Activated CD4-positive, alpha-beta T cell treated with anti-CD3 and anti-CD28 coated beads, Interleukin-2, amount 10 ng/mL, durations not matched to agents 7 days and 5 days (primary cell): Measurements from ENCODE around the gene AGRN. TPM values are rescaled to one million over a fixed set of nuclear protein-coding genes. Genes with fewer than 3 reads are reported as not detected.
"Not testable (repeated sequence)": the region's sequence is repeated elsewhere in the genome, so short reads cannot be mapped to it uniquely, and the experiment has no call there.

Experiments
- CTCF ChIA-PET: fragments of 350-600 bp; sonication (Branson Sonifier 250); formaldehyde crosslinking; loops from one replicate; lab custom pipeline; 2021; ENCODE audit warnings: antibody characterized with exemption; lab: Charles Lee
- POLR2A ChIA-PET: fragments of 350-600 bp; sonication (Branson Sonifier 250); formaldehyde crosslinking; loops from one replicate; lab custom pipeline; 2021; ENCODE audit warnings: antibody characterized with exemption; lab: Charles Lee
- DNase-seq: peaks from one replicate; pipeline ENCODE4 v3.0.0-alpha.2; 2020
- H3K27ac Mint-ChIP-seq: one replicate; pipeline ENCODE4 v1.8.0; 2021; ENCODE audit warnings: mild to moderate bottlenecking, moderate library complexity, mixed read lengths
- H3K27me3 Mint-ChIP-seq: one replicate; pipeline ENCODE4 v1.8.0; 2021; ENCODE audit warnings: mixed read lengths
- H3K36me3 Mint-ChIP-seq: one replicate; pipeline ENCODE4 v1.8.0; 2021; ENCODE audit warnings: low read depth, mixed read lengths
- H3K4me1 Mint-ChIP-seq: one replicate; pipeline ENCODE4 v1.8.0; 2021; ENCODE audit warnings: mixed read lengths
- H3K4me3 Mint-ChIP-seq: one replicate; pipeline ENCODE4 v1.8.0; 2021; ENCODE audit warnings: mild to moderate bottlenecking, moderate library complexity, mixed read lengths
- H3K9me3 Mint-ChIP-seq: one replicate; pipeline ENCODE4 v1.8.0; 2021; ENCODE audit warnings: mixed read lengths
- total RNA-seq, 2 experiments: library from RNA; stranded (reverse); gene quantifications; one replicate each; pipeline ENCODE4 v1.2.3, GENCODE V29; 2021

Gene AGRN
- total RNA-seq, 2 experiments from 2014 or later, result 7.4 to 8.3 TPM

GRCh38 chr1:1065265-1065939 lies 45.5 kb downstream of the AGRN start:
- no peak overlapping the region for H3K4me3 Mint-ChIP-seq
- peak overlapping the region; percentile 57 for H3K27ac Mint-ChIP-seq
- no peaks in the 10 kb centered on the region for H3K9me3 Mint-ChIP-seq
- H3K27me3 Mint-ChIP-seq, result peaks cover 3% of the 10 kb centered on the region
- CTCF ChIA-PET, result interaction anchor here (1.0 to 1.5 kb wide), 2 partner anchors 8 to 270 kb away, joined by 3 read pairs; no protein-coding TSS in a partner anchor
- H3K4me1 Mint-ChIP-seq, result peaks cover 33% of the 10 kb centered on the region
- H3K36me3 Mint-ChIP-seq, result no peaks in the 10 kb centered on the region
- no peak for DNase-seq
- POLR2A ChIA-PET, result no interaction called here

- DNase-seq, H3K27me3 Mint-ChIP-seq, POLR2A ChIA-PET, H3K36me3 Mint-ChIP-seq, H3K9me3 Mint-ChIP-seq, H3K4me3 Mint-ChIP-seq: not testable (repeated sequence)
- peaks cover 30% of the 10 kb centered on the region for H3K4me1 Mint-ChIP-seq
- CTCF ChIA-PET, result interaction anchor here (1.0 to 1.5 kb wide), 2 partner anchors 9 to 270 kb away, joined by 3 read pairs; no protein-coding TSS in a partner anchor
- H3K27ac Mint-ChIP-seq, result peak overlapping the region; percentile 57
These were observed 46.0 kb downstream of the AGRN start for GRCh38 chr1:1065940-1066304.

GRCh38 chr1:1066403-1067283 lies 46.7 kb downstream of the AGRN start:
- POLR2A ChIA-PET, result no interaction called here

GRCh38 chr1:1067284-1067859 lies 47.5 kb downstream of the AGRN start:
- DNase-seq, result no peak
- Mint-ChIP-seq H3K4me1 (peaks cover 23% of the 10 kb centered on the region), H3K27me3 (no peaks in the 10 kb centered on the region), H3K36me3 (no peaks in the 10 kb centered on the region), H3K9me3 (no peaks in the 10 kb centered on the region), H3K4me3 (no peak overlapping the region), H3K27ac (no peak overlapping the region)
- CTCF ChIA-PET, result interaction anchor here (1.4 kb wide), 1 partner anchor 34 kb away, joined by 3 read pairs; no protein-coding TSS in a partner anchor
- POLR2A ChIA-PET, result no interaction called here

More at GRCh38 chr1:1066403-1067283, 46.7 kb downstream of the AGRN start:
- no peak for DNase-seq
- Mint-ChIP-seq H3K4me1 (peaks cover 26% of the 10 kb centered on the region), H3K36me3 (no peaks in the 10 kb centered on the region), H3K9me3 (no peaks in the 10 kb centered on the region), H3K27ac (no peak overlapping the region), H3K4me3 (no peak overlapping the region), H3K27me3 (no peaks in the 10 kb centered on the region)
- CTCF ChIA-PET, result no interaction called here

- CTCF ChIA-PET, result interaction anchor here (1.4 kb wide), 1 partner anchor 35 kb away, joined by 3 read pairs; no protein-coding TSS in a partner anchor
- Mint-ChIP-seq H3K27ac (no peak overlapping the region), H3K4me1 (peaks cover 18% of the 10 kb centered on the region), H3K36me3 (no peaks in the 10 kb centered on the region), H3K9me3 (no peaks in the 10 kb centered on the region), H3K4me3 (peak overlapping the region; percentile 79), H3K27me3 (no peaks in the 10 kb centered on the region)
- DNase-seq, result no peak
- POLR2A ChIA-PET, result no interaction called here
These were observed 48.1 kb downstream of the AGRN start for GRCh38 chr1:1067860-1068516.

GRCh38 chr1:1068517-1069055 lies 48.7 kb downstream of the AGRN start:
- ChIA-PET CTCF (interaction anchor here (1.4 kb wide), 1 partner anchor 35 kb away, joined by 3 read pairs; no protein-coding TSS in a partner anchor), POLR2A (no interaction called here)
- H3K36me3 Mint-ChIP-seq, result no peaks in the 10 kb centered on the region
- peak; percentile 60 for DNase-seq
- no peaks in the 10 kb centered on the region for H3K9me3 Mint-ChIP-seq
- peaks cover 13% of the 10 kb centered on the region for H3K4me1 Mint-ChIP-seq
- peak overlapping the region; percentile 84 for H3K27ac Mint-ChIP-seq
- H3K4me3 Mint-ChIP-seq, result peak overlapping the region; percentile 79
- H3K27me3 Mint-ChIP-seq, result no peaks in the 10 kb centered on the region

DNA sequence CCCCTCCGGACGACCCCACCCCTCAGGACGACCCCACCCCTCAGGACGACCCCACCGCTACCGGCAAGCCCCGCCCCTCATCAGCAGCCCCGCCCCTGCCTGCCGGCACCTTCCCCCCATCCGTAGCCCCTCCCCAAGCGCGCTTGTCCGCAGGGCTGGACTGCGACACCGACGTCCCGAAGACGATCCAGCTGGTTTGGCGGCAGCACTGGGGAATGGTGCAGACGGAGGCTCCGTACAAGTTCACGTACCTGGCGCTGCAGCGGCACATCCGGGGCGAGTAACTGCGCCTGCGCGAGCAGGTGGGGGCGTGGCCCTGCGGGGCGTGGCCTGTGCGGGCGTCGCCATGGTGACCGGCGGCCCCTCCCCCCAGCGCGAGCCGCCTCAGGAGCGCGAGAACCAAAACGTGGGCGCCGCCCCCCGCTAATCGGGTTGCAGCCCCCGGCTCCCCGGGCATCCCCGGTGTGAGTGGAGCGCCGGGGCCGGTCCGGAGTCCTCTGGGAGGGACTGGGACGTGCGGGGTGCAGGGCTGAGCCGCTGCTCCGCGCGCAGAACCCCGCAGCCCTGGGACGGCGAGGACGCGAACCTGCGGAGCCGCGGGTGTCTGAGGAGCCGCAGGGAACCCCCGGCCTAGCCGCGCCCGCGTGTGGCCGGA lies 49.3 kb downstream of the AGRN start:
- peaks cover 9% of the 10 kb centered on the region for H3K4me1 Mint-ChIP-seq
- H3K27ac Mint-ChIP-seq, result peak overlapping the region; percentile 84
- H3K36me3 Mint-ChIP-seq, result no peaks in the 10 kb centered on the region
- H3K27me3 Mint-ChIP-seq, result no peaks in the 10 kb centered on the region
- peak; percentile 89 for DNase-seq
- no peaks in the 10 kb centered on the region for H3K9me3 Mint-ChIP-seq
- CTCF ChIA-PET, result interaction anchor here (1.1 kb wide), 1 partner anchor 48 kb away, joined by 3 read pairs; no protein-coding TSS in a partner anchor
- H3K4me3 Mint-ChIP-seq, result peak overlapping the region; percentile 79
- POLR2A ChIA-PET, result no interaction called here

DNA sequence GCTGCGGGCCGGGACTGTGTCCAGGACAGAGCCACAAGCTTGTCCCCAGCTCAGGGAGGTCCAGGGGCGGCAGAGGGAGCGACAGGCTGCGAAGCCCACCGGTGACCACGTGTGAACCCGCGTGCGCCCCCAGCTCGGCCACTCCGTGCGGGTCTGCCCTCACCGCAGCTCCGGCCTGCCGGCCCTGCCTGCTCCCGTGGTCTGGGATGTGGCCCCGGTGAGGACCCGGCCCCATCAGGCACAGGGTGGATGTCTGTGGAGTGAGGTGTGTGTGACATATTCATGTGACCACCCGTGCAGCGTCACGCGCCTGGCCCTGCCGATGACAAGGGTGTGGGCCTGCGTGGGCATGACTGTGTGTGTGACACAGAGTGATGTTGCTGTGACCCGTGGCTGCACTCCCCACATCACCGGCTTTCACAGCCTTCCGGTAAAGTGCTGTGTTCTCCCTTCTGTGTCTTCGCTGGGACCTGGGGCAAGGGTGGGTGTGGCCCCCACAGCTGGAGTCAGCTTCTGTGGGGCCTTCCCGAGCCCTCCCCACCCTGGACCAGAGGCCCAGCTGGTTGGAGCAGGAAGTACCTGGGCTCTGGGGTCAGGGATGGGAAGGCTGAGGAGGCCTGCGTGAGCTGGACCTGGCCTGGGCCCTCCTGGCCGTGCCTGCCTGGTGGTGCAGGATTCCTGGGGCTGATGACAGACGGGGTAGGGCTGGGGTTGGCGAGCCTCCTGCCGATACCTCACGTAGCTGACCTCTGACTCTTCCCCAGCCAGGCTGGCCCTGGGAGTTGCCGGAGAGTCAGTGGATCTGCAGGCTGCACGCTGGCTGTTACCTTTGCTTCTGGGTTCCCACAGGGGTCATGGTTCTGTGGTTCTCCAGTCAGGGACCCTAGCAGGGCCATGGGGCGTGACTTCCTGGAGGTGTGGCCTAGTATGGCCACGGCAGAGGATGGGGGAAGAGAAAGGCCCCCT lies 50.1 kb downstream of the AGRN start:
- CTCF ChIA-PET, result interaction anchor here (1.1 kb wide), 2 partner anchors 24 to 47 kb away, joined by 3 read pairs; no protein-coding TSS in a partner anchor

DNA sequence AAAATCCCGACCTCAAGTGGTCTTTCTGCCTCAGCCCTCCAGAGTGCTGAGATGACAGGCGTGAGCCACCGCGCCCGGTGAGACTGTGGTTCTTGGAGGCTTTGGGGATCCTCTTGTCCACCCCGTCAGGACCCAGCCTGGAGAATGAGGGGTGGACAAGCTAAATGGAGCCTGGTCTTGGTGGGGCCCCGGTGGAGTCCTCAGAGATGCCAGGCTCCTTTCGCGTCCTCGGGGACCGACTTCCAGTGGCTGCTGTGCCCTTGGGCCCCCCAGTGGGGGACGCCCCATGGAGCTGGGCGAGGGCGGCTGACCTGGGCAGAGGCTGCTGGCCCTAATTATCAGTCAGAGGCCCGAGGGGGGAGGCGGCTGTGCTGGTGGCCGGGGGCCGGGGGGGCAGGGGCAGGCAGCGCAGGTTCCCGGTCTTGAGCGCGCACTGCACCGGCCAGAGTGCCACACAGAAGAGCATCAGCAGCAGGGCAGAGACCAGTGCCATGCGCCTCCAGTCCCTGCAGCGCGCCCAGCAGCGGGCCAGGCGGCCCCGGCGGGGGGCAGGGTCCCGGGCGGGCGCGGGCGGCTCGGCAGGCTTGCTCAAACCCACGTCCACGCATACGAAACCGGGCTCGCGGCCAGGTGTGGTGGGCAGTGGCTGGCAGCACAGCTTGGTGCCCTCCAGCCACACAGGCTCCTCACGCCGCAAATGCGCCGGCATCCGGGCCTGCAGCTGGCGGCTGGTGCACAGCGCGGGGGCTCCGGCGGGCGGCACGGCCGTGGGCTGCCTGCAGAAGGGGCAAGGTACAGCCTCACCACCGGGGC lies 51.8 kb downstream of the AGRN start:
- Mint-ChIP-seq H3K27me3 (no peaks in the 10 kb centered on the region), H3K27ac (peak overlapping the region; percentile 68), H3K36me3 (no peaks in the 10 kb centered on the region), H3K4me1 (peaks cover 5% of the 10 kb centered on the region), H3K4me3 (no peak overlapping the region), H3K9me3 (no peaks in the 10 kb centered on the region)
- ChIA-PET POLR2A (no interaction called here), CTCF (interaction anchor here (1.0 to 1.3 kb wide), 3 partner anchors 9 to 41 kb away, joined by 3 read pairs; no protein-coding TSS in a partner anchor)
- no peak for DNase-seq

More for the DNA sequence above, 50.1 kb downstream of the AGRN start:
- Mint-ChIP-seq H3K9me3 (no peaks in the 10 kb centered on the region), H3K36me3 (no peaks in the 10 kb centered on the region), H3K27me3 (no peaks in the 10 kb centered on the region), H3K4me3 (peak overlapping the region; percentile 25), H3K27ac (no peak overlapping the region), H3K4me1 (peaks cover 9% of the 10 kb centered on the region)
- DNase-seq, result no peak
- POLR2A ChIA-PET, result no interaction called here

DNA sequence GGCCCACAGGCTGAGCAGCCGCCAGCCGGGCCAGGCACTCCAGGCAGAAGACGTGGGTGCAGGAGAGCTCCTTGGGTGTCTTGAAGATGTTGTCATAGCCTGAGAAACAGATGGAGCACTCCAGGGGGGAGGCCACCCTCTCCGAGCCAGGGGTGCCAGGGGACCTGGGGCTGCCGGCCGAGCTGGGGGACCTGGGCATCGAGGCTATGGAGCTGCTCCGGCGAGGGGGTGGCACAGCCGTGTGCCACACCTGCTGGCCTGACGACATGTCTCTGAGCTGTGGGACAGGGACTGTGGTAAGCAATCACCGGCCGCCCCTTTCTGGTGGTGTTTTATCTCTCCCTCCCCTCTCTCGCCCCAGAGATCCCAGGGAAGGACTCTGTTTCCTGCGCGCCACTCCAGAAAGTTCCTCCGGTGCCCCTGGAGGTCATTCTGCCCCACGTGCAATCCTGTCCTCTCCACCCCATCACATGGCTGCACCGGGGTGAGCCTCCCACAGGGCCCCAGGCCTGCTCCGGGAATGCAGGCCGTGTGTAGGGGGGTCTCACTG lies 52.5 kb downstream of the AGRN start:
- no peaks in the 10 kb centered on the region for H3K36me3 Mint-ChIP-seq
- no peak for DNase-seq
- no peak overlapping the region for H3K4me3 Mint-ChIP-seq
- no peaks in the 10 kb centered on the region for H3K27me3 Mint-ChIP-seq
- POLR2A ChIA-PET, result no interaction called here
- no peak overlapping the region for H3K27ac Mint-ChIP-seq
- H3K9me3 Mint-ChIP-seq, result no peaks in the 10 kb centered on the region
- H3K4me1 Mint-ChIP-seq, result peaks cover 3% of the 10 kb centered on the region
- CTCF ChIA-PET, result interaction anchor here (0.9 to 1.3 kb wide), 5 partner anchors 8 to 432 kb away, joined by 3 to 6 read pairs (median 3); no protein-coding TSS in a partner anchor
